Left ventricle myocardium inferior (tissue), 1 donor: Measurements from ENCODE around the gene TGFB1. TPM values are rescaled to one million over a fixed set of nuclear protein-coding genes. Genes with fewer than 3 reads are reported as not detected.

ENCODE experiments used
- DNase-seq: peaks from one replicate; pipeline ENCODE4 v3.0.0-alpha.2; 2020
- H3K27ac ChIP-seq: fragments of 200-600 bp; replicated peaks from 2 replicates; pipeline ENCODE4 v1.8.0; 2021
- H3K27me3 ChIP-seq: fragments of 200-600 bp; 2 replicates; pipeline ENCODE4 v1.8.0; 2021; ENCODE audit warnings: low read depth
- H3K36me3 ChIP-seq: fragments of 200-600 bp; 2 replicates; pipeline ENCODE4 v1.8.0; 2021
- H3K4me1 ChIP-seq: fragments of 200-600 bp; 2 replicates; pipeline ENCODE4 v1.8.0; 2021
- H3K4me3 ChIP-seq: fragments of 200-600 bp; 2 replicates; pipeline ENCODE4 v1.8.0; 2021; ENCODE audit warnings: mild to moderate bottlenecking, moderate library complexity
- H3K9me3 ChIP-seq: fragments of 200-600 bp; replicated peaks from 2 replicates; pipeline ENCODE4 v1.8.0; 2021
- CTCF ChIP-seq: fragments of 200-600 bp; IDR thresholded peaks from 2 replicates; pipeline ENCODE4 v1.8.0; 2021; ENCODE audit warnings: antibody characterized with exemption, mild to moderate bottlenecking, borderline replicate concordance
- intact Hi-C: fragments of 100-400 bp; cut with micrococcal nuclease; formaldehyde crosslinking; loops from one replicate; pipeline ENCODE4 v1.11.0; 2022
- total RNA-seq: library from RNA; stranded (reverse); fragmentation: NEBNext Ultra II Directional; extraction: Animal tissue kit (Norgen Biotek cat#: 25700); gene quantifications from one replicate; pipeline ENCODE4 v1.2.1, GENCODE V29; 2021
- donor health status: DM: no; HTN: yes; CAD: no; lungs with severe emphysema.

TGFB1 gene
- total RNA-seq, 1 donor from 2014 or later: 14.9 TPM

GRCh38 chr19:41307090-41307875 lies 46.4 kb downstream of the TGFB1 start:
- no peak overlapping the region for H3K4me3 ChIP-seq
- H3K9me3 ChIP-seq: no peaks in the 10 kb centered on the region
- H3K27ac ChIP-seq: peak overlapping the region; percentile 98
- TF ChIP-seq CTCF: no peak
- intact Hi-C loops: no loop called here
- H3K36me3 ChIP-seq: peaks cover 61% of the 10 kb centered on the region
- no peaks in the 10 kb centered on the region for H3K27me3 ChIP-seq
- peaks cover 74% of the 10 kb centered on the region for H3K4me1 ChIP-seq
- no peak for DNase-seq

DNA sequence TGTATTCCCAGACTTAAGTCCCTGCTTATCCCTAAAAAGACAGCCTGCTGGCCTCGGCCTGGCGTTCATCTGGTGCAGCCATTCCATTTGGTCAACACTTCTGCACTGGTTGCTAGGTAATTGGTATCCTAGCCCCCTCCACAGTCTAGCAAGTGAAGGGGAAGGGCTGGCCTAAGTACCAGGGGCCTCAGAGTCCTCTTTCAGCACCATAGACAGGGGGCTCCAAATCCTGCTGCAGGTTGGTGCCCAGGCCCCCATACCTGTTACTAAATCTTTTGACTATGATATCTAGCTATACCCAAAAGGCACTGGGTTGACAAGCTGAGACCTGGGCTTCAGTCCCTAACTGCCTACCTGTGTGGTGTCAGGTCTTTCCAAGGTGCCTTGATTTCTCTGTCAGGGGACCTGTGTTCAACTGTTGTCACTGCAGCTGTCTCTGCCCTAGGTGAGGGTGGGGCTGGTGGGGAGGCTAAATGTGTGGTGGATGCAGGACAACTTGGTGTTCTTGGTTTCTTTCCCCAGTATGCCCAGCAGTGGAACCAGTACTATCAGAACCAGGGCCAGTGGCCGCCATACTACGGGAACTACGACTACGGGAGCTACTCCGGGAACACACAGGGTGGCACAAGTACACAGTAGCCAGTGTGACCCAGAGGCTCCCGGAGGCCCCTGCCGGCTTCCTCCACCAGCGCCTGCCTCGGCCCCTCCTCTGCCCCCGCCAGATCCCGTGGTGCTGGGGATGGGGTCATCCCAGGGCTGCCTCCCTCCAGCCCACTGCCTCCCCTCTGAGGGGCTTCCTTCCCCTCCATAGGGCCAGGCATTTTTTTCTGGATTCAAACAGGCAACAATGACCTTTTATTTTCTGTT lies 47.6 kb downstream of the TGFB1 start:
- Histone ChIP-seq H3K4me3 (no peak overlapping the region), H3K27ac (peak overlapping the region; percentile 31), H3K4me1 (peaks cover 72% of the 10 kb centered on the region), H3K36me3 (peaks cover 68% of the 10 kb centered on the region), H3K27me3 (no peaks in the 10 kb centered on the region), H3K9me3 (no peaks in the 10 kb centered on the region)
- no peak for TF ChIP-seq CTCF
- DNase-seq: no peak
- intact Hi-C loops: no loop called here

GRCh38 chr19:41304706-41305483 lies 48.8 kb downstream of the TGFB1 start:
- Histone ChIP-seq H3K9me3 (no peaks in the 10 kb centered on the region), H3K27ac (peak overlapping the region; percentile 40), H3K36me3 (peaks cover 75% of the 10 kb centered on the region), H3K4me1 (peaks cover 73% of the 10 kb centered on the region), H3K27me3 (no peaks in the 10 kb centered on the region), H3K4me3 (no peak overlapping the region)
- intact Hi-C loops: no loop called here
- TF ChIP-seq CTCF: no peak
- DNase-seq: no peak

DNA sequence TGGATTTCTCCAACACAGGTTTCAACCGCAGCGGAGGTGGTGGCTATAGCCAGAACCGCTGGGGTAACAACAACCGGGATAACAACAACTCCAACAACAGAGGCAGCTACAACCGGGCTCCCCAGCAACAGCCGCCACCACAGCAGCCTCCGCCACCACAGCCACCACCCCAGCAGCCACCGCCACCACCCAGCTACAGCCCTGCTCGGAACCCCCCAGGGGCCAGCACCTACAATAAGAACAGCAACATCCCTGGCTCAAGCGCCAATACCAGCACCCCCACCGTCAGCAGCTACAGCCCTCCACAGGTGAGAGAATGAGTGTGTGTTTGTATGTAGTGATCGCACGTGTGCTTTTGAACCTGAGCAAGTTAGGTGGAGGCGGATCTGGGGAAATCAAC lies 49.8 kb downstream of the TGFB1 start:
- no peak for DNase-seq
- intact Hi-C loops: no loop called here
- H3K4me1 ChIP-seq: peaks cover 73% of the 10 kb centered on the region
- H3K9me3 ChIP-seq: no peaks in the 10 kb centered on the region
- no peak for TF ChIP-seq CTCF
- no peak overlapping the region for H3K4me3 ChIP-seq
- peak overlapping the region; percentile 40 for H3K27ac ChIP-seq
- peaks cover 75% of the 10 kb centered on the region for H3K36me3 ChIP-seq
- H3K27me3 ChIP-seq: no peaks in the 10 kb centered on the region
